Inferior parietal cortex (tissue), 1 donor: ENCODE data around the gene MERTK.
"Not testable (repeated sequence)": the region's sequence is repeated elsewhere in the genome, so short reads cannot be mapped to it uniquely, and the experiment has no call there.

ENCODE experiments used
- DNase-seq: peaks from one replicate; pipeline ENCODE4 v3.0.0-alpha.2; 2016; ENCODE audit errors: extremely low spot score

Gene MERTK

DNA sequence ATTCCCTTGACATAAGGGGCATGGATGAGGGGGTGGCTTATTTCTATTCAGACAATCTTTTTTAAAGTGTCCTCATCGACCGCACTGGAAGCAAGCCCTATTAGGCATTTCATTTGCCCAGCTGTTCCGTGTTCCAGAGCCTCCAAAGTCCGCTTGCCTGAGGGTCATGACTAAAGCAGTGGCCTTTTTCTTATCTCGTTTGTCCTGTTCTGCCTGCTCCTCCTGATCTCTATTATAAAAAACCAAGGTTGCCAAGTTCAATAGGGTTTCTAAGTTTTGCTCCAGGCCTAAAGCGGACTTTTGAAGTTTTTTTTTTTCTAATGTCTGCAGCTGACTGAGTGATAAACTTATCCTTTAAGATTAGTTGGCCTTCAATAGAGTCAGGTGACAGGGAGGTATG, 143.1 kb downstream of the MERTK start:
- not testable (repeated sequence) for DNase-seq

GRCh38 chr2:112045446-112046014, 147.1 kb downstream of the MERTK start:
- no peak for DNase-seq

DNA sequence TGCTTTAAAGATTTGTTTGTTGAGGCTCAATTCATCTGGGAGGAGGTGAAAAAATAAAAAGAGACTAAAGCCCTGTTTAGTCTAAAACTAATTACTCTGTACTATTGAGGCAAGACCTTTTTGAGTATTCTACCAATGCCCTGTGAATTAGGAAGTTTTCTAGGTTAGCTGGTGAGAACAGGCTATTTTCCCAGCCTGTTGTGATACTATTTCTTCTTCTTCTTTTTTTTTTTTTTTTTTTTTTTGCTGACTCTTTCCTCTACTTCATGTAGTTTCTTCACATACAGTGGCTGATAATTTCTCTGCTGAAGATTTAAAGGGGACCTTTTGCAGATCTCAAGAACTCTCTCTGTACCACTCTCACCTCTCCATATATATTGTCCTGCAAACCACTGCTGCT, 147.8 kb downstream of the MERTK start:
- DNase-seq: no peak

DNA sequence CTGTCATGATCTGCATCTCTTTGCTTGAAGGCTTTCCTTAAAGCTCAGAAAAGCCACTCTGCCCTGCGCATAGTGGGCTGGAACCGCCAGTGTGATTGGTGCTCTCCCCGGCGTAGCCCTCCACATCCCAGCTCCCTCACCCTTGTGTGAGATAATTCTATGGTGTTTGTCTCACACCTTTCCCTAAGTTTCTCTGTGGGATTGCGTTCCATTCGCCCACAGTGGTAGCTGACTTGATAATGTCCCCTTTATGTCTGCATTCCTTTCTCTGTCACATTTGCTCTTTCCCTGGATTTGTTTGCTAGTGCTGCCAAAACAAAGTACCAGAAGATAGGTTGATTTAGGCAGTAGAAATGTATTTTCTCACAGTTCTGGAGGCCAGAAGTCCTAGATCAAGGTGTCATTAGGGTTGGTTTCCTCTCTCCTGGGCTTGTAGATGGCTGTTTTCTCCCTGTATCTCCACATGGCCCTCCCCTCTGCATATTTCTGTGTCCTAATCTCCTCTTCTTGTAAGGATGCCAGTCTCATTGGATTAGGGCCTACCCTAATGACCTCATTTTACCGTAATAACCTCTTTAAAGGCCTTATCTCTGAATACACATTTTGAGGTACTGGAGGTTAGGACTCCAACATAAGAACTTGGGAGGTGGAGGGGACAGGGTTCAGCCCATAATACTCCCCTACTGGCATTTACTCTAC, 149.3 kb downstream of the MERTK start:
- no peak for DNase-seq

GRCh38 chr2:112048236-112048592, 149.8 kb downstream of the MERTK start:
- no peak for DNase-seq

GRCh38 chr2:112048887-112049286, 150.5 kb downstream of the MERTK start:
- peak; percentile 84 for DNase-seq

DNA sequence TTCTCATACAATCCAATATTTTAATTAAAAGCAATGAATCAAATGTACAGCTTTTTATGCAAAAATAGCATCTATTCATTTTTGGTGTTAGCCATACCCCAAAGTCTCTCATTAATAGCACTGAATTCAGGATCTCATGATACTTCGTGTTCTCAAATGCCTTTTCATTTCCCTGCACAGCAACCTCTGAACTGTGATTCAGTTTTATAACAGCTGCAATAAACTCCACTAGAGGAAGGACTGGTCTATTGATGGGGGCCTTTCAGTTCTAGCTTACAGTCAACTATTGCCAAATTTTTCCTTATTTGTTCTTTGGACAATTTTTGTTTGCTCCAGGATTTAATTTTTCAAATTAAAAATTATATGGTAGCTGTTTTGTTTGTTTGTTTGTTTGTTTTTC, 151.9 kb downstream of the MERTK start:
- no peak for DNase-seq

DNA sequence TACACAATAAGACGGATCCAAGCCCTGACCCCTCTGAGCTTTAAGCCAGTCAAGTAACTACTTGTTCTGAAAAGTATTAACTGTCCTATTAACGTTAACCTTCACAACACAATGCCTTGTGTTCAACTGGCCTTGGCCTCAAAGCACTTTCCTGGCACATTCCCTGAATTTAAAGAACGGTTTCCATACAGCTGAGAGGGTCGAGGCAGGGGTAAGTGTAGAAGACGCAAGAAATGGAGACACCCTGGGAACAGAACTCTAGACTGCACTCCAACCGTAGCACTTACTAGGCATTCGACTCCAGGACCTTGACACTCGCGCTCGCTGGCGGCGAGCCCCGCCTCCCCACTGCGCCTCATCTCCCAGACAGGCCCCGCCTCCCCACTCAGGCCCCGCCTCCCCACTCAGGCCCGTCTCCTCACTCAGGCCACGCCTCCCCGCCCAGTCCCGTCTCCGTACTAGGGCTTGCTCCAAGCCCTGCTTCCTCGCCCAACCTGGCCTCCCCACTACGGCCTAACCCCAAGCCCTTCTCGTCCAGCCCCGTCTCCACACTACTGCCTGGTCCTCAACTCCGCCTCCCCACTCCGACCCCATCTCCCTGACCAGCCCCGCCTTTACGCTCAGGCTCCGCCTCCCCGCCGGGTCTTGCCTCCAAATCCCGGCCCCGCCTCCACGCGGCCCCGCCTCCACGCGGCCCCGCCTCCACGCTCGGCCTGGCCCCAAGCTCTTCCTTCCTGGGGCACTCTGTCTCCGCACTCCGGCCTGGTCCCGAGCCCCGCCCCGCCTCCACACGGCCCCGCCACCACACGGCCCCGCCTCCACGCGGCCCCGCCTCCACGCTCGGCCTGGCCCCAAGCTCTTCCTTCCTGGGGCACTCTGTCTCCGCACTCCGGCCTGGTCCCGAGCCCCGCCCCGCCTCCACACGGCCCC, 155.8 kb downstream of the MERTK start:
- peak; percentile 88 for DNase-seq

GRCh38 chr2:112054847-112055729, 156.7 kb downstream of the MERTK start, which contains the start of gene TMEM87B:
TSS of gene TMEM87B (plus strand) at chr2:112055269. CDS start at chr2:112055592, 323 bp downstream.
- DNase-seq: peak; percentile 95

GRCh38 chr2:112055730-112056625, 157.6 kb downstream of the MERTK start:
- peak; percentile 47 for DNase-seq

DNA sequence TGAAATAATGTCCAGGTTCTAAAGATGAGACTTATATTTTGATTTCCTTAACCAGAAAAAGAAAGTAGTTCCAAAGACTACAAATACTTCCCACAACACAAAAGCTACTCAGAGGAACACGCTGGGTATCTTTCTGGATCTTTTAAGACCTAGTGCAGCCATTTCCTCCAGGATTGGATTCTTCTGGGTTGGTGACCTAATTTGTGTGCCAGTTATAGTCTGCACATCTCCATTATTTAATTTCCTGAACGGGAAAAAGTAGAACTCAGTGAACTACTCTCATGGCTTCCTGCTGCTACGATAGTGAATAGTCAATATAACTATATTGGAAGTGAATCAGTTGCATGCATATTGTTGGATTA, 158.2 kb downstream of the MERTK start:
- DNase-seq: no peak

GRCh38 chr2:112059671-112060070, 161.3 kb downstream of the MERTK start:
- no peak for DNase-seq

DNA sequence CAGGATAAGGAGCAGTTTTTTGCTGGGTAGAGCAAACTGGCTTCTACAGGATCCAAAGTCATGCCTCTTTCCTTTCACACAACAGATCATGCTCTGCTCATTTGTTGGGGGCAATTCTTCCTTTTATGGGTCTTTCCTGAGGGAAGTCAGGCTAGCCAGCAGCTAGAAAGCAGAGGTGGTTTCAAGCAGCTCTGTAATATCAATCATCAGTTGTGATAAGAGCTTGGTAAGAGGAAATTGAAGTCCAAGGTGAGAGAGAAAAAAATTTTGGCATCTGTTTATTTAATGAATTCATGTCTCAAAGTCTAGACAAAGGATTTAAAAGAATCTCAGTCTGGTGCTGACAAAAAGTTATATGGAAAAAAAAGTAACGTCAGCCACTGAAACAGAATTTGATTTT, 162.9 kb downstream of the MERTK start:
- no peak for DNase-seq

GRCh38 chr2:112061840-112062239, 163.4 kb downstream of the MERTK start:
- no peak for DNase-seq

- DNase-seq: no peak
Measured at GRCh38 chr2:112062894-112063293, 164.5 kb downstream of the MERTK start.

DNA sequence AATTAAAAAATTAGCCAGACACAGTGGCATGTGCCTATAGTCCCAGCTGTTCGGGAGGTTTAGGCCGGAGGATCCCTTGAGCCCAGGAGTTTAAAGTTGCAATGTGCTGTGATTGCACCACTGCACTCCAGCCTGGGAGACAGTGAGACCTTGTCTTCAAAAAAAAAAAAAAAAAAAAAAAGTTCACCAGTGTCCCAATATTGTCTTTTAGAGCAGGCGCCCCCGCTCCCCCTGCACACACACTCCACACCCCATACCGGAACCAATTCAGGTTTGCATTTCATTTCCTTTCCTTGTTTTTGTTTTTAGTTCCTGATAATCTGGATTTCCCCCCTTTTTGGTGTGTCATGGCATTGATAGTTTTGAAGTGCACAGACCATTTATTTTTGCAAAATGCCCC, 167.1 kb downstream of the MERTK start:
- DNase-seq: no peak

DNA sequence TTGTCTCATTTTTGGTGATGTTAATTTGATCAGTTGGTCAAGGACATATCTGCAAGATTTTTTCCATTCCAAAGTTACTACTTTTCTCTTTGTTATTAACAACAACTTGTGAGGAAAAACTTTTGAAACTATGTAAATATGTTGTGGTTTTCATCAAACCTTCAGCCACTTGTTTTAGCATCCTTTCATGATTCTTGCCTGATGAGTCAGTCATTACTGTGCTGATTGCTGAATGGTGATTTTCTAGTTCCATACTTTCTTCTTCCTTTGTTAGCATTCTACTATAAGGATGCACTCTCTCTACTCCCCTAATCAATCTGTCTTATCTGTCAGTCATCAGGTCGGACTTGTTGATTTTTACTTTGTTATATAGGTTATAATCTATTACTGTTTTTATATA, 167.6 kb downstream of the MERTK start:
- DNase-seq: no peak

- DNase-seq: not testable (repeated sequence)
Measured at GRCh38 chr2:112069794-112070193, 171.4 kb downstream of the MERTK start.

GRCh38 chr2:112073875-112074274, 175.5 kb downstream of the MERTK start:
- DNase-seq: no peak

DNA sequence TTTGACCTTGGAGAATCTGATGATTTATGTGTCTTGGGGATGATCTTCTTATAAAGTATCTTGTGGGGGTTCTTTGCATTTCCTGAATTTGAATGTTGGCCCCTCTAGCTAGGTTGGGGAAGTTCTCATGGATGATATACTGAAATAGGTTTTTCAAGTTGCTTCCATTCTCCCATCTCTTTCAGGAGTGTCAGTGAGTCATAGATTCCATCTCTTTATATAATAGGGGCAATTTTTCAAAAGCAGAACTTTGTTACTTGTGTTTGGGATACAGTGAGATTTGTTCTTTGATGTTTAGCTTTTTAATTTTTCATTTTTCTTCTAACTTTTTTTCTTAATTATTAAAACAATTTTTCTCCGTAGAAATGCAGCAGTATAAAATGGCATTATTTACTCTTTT, 176.1 kb downstream of the MERTK start:
- DNase-seq: no peak
